Neural crest cell (in vitro differentiated cells): ENCODE data around the gene RAP2A. TPM values are rescaled to one million over a fixed set of nuclear protein-coding genes. Genes with fewer than 3 reads are reported as not detected.

ENCODE experiments used
- total RNA-seq: library from RNA; stranded (reverse); gene quantifications from 2 replicates; pipeline ENCODE4 v1.2.1, GENCODE V29; 2021

RAP2A gene
- total RNA-seq, 1 donor from 2014 or later, result 47.2 TPM

Other genes starting within 250 kb of the RAP2A start
- 16.9 and 18.7 TPM in 2 replicates for gene MBNL2, start 211.8 kb upstream of the RAP2A start, total RNA-seq